ENCODE data around the gene SMTN. TPM values are rescaled to one million over a fixed set of nuclear protein-coding genes. Genes with fewer than 3 reads are reported as not detected.
A peak's percentile ranks its signal among the peaks of the same experiment; 100 is the strongest.

The SMTN gene
- total RNA-seq, 1 donor = 94.1 TPM

- TF ChIP-seq CTCF (IDR thresholded peaks at IDR 0.05; ENCODE audit: insufficient read depth, low read depth, low read length) = no peak
- DNase-seq (ENCODE audit: low read depth) = no peak
- no peak overlapping the region for H3K4me3 ChIP-seq (ENCODE audit: low read depth, low read length)
Measured at GRCh38 chr22:31045900-31046538, 35.1 kb upstream of the SMTN start.

- no peak for TF ChIP-seq CTCF (IDR thresholded peaks at IDR 0.05; ENCODE audit: insufficient read depth, low read depth, low read length)
- H3K4me3 ChIP-seq (ENCODE audit: low read depth, low read length) = no peak overlapping the region
- peak; percentile 84 for DNase-seq (ENCODE audit: low read depth)
Measured at GRCh38 chr22:31046539-31047226, 34.4 kb upstream of the SMTN start.

- no peak overlapping the region for H3K4me3 ChIP-seq (ENCODE audit: low read depth, low read length)
- no peak for DNase-seq (ENCODE audit: low read depth)
- TF ChIP-seq CTCF (IDR thresholded peaks at IDR 0.05; ENCODE audit: insufficient read depth, low read depth, low read length) = no peak
Measured at GRCh38 chr22:31048570-31048969, 32.5 kb upstream of the SMTN start.

GRCh38 chr22:31049815-31050420, 31.2 kb upstream of the SMTN start:
- TF ChIP-seq CTCF (IDR thresholded peaks at IDR 0.05; ENCODE audit: insufficient read depth, low read depth, low read length) = no peak
- no peak overlapping the region for H3K4me3 ChIP-seq (ENCODE audit: low read depth, low read length)
- DNase-seq (ENCODE audit: low read depth) = peak; percentile 55

- no peak overlapping the region for H3K4me3 ChIP-seq (ENCODE audit: low read depth, low read length)
- no peak for DNase-seq (ENCODE audit: low read depth)
- no peak for TF ChIP-seq CTCF (IDR thresholded peaks at IDR 0.05; ENCODE audit: insufficient read depth, low read depth, low read length)
Measured at GRCh38 chr22:31055117-31055634, 25.9 kb upstream of the SMTN start.

GRCh38 chr22:31055635-31056159, 25.4 kb upstream of the SMTN start:
- no peak overlapping the region for H3K4me3 ChIP-seq (ENCODE audit: low read depth, low read length)
- no peak for TF ChIP-seq CTCF (IDR thresholded peaks at IDR 0.05; ENCODE audit: insufficient read depth, low read depth, low read length)
- DNase-seq (ENCODE audit: low read depth) = peak; percentile 100
